ENCODE measurements around the gene INO80E.

The INO80E gene, protein sequence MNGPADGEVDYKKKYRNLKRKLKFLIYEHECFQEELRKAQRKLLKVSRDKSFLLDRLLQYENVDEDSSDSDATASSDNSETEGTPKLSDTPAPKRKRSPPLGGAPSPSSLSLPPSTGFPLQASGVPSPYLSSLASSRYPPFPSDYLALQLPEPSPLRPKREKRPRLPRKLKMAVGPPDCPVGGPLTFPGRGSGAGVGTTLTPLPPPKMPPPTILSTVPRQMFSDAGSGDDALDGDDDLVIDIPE

DNA sequence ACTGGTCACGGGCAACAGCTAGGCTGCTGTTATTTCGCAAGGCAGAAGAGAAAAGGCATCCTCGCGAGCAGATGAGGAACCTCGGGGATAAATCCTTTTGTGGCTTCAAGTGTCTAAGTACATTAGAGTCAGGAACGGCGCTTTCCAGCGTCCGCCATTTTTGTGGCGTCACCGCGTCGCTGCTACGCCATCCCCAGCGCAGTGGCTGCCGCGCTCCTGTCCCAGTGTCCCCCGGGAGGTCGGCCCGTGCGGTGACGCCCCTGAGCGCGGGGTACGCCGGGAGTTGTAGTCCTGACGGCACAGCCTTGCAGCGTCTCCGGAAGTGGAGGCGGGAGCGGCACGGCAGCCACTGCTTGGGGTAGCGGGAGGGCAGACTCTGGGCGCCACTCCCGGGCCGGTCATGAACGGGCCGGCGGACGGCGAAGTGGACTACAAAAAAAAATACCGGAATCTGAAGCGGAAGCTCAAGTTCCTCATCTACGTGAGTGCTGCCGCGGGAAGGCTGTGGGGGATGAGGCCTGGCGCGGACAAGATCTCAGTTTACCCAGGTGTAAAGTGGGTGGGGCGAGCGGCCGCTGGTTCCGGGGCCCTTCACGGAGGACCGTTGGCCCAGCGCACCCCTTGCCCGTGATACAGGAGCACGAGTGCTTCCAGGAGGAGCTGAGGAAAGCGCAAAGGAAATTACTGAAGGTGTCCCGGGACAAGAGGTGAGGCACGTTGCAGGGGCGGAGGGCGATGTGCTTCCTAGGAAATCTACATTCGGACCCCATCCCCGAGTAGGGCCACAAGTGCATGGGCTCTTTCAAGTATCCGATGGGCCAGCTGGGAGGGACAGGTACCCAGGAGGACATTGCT is at the start of gene INO80E:
Gene INO80E (plus strand): TSS at position 331 of the 855 bp plus-strand sequence. CDS start 70 bp downstream, at position 401.
- H3K9me2 ChIP-seq (replicated peaks; ENCODE audit: low read depth, low read length) = no peaks in the 10 kb centered on the region
- H2AFZ ChIP-seq (ENCODE audit: low read length) = peak within 1 kb of the TSS; percentile 97
- peaks cover 19% of the 10 kb centered on the region for H3K4me1 ChIP-seq (ENCODE audit: insufficient read depth, low read length, poor library complexity, severe bottlenecking)
- peak within 1 kb of the TSS; percentile 98 for H3K9ac ChIP-seq (ENCODE audit: low read depth, low read length, poor library complexity, severe bottlenecking)
- no peaks in the 10 kb centered on the region for H3K27me3 ChIP-seq (ENCODE audit: insufficient read depth, low read length, poor library complexity, severe bottlenecking)
- peaks cover 36% of the 10 kb centered on the region for H3K79me2 ChIP-seq (ENCODE audit: insufficient read depth, low read length)
- peaks cover 11% of the 10 kb centered on the region; the same call in 1 of the 2 replicates for H3K36me3 ChIP-seq (ENCODE audit: insufficient read depth, low read length)
- peak within 1 kb of the TSS; percentile 97 for H3K4me3 ChIP-seq (ENCODE audit: low read length, poor library complexity, severe bottlenecking)
- TF ChIP-seq, protein P1, sequence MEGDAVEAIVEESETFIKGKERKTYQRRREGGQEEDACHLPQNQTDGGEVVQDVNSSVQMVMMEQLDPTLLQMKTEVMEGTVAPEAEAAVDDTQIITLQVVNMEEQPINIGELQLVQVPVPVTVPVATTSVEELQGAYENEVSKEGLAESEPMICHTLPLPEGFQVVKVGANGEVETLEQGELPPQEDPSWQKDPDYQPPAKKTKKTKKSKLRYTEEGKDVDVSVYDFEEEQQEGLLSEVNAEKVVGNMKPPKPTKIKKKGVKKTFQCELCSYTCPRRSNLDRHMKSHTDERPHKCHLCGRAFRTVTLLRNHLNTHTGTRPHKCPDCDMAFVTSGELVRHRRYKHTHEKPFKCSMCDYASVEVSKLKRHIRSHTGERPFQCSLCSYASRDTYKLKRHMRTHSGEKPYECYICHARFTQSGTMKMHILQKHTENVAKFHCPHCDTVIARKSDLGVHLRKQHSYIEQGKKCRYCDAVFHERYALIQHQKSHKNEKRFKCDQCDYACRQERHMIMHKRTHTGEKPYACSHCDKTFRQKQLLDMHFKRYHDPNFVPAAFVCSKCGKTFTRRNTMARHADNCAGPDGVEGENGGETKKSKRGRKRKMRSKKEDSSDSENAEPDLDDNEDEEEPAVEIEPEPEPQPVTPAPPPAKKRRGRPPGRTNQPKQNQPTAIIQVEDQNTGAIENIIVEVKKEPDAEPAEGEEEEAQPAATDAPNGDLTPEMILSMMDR (conservative IDR thresholded peaks at IDR 0.05; ENCODE audit: low read length) = no peak
- no peak for TF ChIP-seq EZH2phosphoT487 (IDR thresholded peaks at IDR 0.05; ENCODE audit: borderline replicate concordance)
- no peaks in the 10 kb centered on the region for H3F3A ChIP-seq (ENCODE audit: low read depth)
- H3K4me2 ChIP-seq (ENCODE audit: low read depth, low read length, poor library complexity, severe bottlenecking) = peak within 1 kb of the TSS; percentile 84
- H3K9me3 ChIP-seq (ENCODE audit: insufficient read depth, low read depth, low read length) = no peaks in the 10 kb centered on the region
- H4K20me1 ChIP-seq (ENCODE audit: insufficient read depth, low read length, poor library complexity, severe bottlenecking) = peaks cover 11% of the 10 kb centered on the region

DNA sequence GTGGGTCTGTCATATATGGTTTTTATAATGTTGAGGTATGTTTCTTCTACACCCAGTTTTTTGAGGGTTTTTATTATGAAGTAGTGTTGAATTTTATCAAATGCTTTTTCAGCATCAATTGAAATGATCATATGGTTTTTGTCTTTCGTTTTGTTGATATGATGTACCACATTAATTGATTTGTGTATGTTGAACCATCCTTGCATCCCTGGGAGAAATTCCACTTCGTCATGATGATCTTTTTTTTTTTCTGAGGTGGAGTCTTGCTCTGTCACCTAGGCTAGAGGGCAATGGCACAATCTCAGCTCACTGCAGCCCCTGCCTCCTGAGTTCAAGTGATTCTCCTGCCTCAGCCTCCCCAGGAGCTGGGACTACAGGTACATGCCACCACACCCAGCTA is 48.1 kb upstream of the INO80E start:
- Histone ChIP-seq H3K9me2 (replicated peaks; ENCODE audit: low read depth, low read length) (no peaks in the 10 kb centered on the region), H4K20me1 (ENCODE audit: insufficient read depth, low read length, poor library complexity, severe bottlenecking) (no peaks in the 10 kb centered on the region), H3K27me3 (ENCODE audit: insufficient read depth, low read length, poor library complexity, severe bottlenecking) (no peaks in the 10 kb centered on the region), H3K9me3 (ENCODE audit: insufficient read depth, low read depth, low read length) (no peaks in the 10 kb centered on the region; the same call in 1 of the 2 replicates), H3K79me2 (ENCODE audit: insufficient read depth, low read length) (no peaks in the 10 kb centered on the region), H3F3A (ENCODE audit: low read depth) (no peaks in the 10 kb centered on the region), H2AFZ (ENCODE audit: low read length) (no peak overlapping the region), H3K36me3 (ENCODE audit: insufficient read depth, low read length) (no peaks in the 10 kb centered on the region), H3K9ac (ENCODE audit: low read depth, low read length, poor library complexity, severe bottlenecking) (no peak overlapping the region), H3K4me3 (ENCODE audit: low read length, poor library complexity, severe bottlenecking) (no peak overlapping the region), H3K4me1 (ENCODE audit: insufficient read depth, low read length, poor library complexity, severe bottlenecking) (peaks cover 11% of the 10 kb centered on the region), H3K4me2 (ENCODE audit: low read depth, low read length, poor library complexity, severe bottlenecking) (no peak overlapping the region)
- TF ChIP-seq, protein P1 (conservative IDR thresholded peaks at IDR 0.05; ENCODE audit: low read length) = no peak
- TF ChIP-seq EZH2phosphoT487 (IDR thresholded peaks at IDR 0.05; ENCODE audit: borderline replicate concordance) = no peak

DNA sequence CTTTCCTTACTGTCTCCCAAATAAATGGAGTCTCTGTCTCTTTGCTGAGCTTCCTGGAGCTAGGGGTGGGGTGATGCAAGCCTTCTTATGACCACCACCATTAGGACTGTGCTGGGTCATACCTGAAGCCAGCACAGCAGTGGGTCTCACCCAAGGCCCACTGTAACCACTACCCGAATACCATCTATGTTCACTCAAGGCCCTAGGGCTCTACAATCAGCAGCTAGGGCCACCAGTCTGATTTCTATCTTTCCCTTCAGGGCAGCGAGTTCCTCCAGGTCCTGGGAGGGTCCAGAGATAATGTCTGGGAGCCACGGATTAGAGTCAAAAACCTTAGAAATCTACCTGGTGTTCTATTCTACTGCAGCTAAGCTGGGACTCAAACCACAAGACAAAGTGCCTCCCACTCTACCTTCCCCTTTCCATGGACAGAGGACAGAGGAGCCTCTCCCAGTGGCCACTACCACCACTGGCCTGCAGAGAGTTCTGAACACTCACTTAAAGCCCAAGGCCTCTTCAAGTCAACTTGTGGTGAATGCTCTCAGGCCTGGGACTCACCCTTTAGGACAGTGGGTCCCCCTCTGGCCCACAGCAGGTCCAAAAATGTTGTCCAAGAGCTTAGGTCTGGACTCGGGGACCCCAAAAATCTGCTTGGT is 45.1 kb upstream of the INO80E start:
- Histone ChIP-seq H4K20me1 (ENCODE audit: insufficient read depth, low read length, poor library complexity, severe bottlenecking) (no peaks in the 10 kb centered on the region), H2AFZ (ENCODE audit: low read length) (no peak overlapping the region), H3K36me3 (ENCODE audit: insufficient read depth, low read length) (no peaks in the 10 kb centered on the region), H3K4me3 (ENCODE audit: low read length, poor library complexity, severe bottlenecking) (no peak overlapping the region), H3K79me2 (ENCODE audit: insufficient read depth, low read length) (no peaks in the 10 kb centered on the region), H3K9ac (ENCODE audit: low read depth, low read length, poor library complexity, severe bottlenecking) (no peak overlapping the region), H3K4me1 (ENCODE audit: insufficient read depth, low read length, poor library complexity, severe bottlenecking) (no peaks in the 10 kb centered on the region), H3K4me2 (ENCODE audit: low read depth, low read length, poor library complexity, severe bottlenecking) (no peak overlapping the region), H3K27me3 (ENCODE audit: insufficient read depth, low read length, poor library complexity, severe bottlenecking) (no peaks in the 10 kb centered on the region), H3K9me2 (replicated peaks; ENCODE audit: low read depth, low read length) (no peaks in the 10 kb centered on the region), H3K9me3 (ENCODE audit: insufficient read depth, low read depth, low read length) (no peaks in the 10 kb centered on the region; the same call in 1 of the 2 replicates), H3F3A (ENCODE audit: low read depth) (no peaks in the 10 kb centered on the region)
- TF ChIP-seq, protein P1 (conservative IDR thresholded peaks at IDR 0.05; ENCODE audit: low read length) = no peak
- no peak for TF ChIP-seq EZH2phosphoT487 (IDR thresholded peaks at IDR 0.05; ENCODE audit: borderline replicate concordance)

Measured in Loucy (cell line).